Hepatocyte (in vitro differentiated cells): Measurements from ENCODE around the gene MPP3.

Experiments
- EZH2 ChIP-seq: fragments of 200-600 bp; sonication (generic); IDR thresholded peaks from 2 replicates; pipeline ENCODE4 v1.6.1; 2016; ENCODE audit warnings: antibody characterized with exemption, mild to moderate bottlenecking, borderline replicate concordance
- TF ChIP-seq, protein P1 (sequence below): fragments of 200-600 bp; sonication (generic); IDR thresholded peaks from 2 replicates; pipeline ENCODE4 v1.5.1; 2016; ENCODE audit warnings: antibody characterized with exemption, mild to moderate bottlenecking; ENCODE audit not compliant: poor library complexity

DNA sequence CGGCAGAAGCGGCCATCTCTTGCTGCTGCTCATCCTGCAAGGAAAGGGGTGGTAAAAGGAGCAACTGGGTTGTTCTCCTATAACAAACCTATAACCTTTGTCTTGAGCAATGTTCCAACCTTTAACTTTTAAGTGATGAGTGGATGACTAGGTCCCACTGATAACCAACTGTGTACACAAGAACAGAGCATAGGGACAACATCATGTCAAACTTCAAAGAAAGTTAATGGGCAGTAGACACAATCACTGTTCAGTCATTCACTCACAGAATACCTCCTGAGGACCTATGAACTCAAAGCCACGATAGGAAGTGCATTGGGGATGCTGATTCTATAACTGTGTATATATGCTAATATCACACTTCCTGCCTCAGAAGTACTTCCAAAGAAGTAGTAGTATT, 31.1 kb downstream of the MPP3 start:
- TF ChIP-seq, protein P1, sequence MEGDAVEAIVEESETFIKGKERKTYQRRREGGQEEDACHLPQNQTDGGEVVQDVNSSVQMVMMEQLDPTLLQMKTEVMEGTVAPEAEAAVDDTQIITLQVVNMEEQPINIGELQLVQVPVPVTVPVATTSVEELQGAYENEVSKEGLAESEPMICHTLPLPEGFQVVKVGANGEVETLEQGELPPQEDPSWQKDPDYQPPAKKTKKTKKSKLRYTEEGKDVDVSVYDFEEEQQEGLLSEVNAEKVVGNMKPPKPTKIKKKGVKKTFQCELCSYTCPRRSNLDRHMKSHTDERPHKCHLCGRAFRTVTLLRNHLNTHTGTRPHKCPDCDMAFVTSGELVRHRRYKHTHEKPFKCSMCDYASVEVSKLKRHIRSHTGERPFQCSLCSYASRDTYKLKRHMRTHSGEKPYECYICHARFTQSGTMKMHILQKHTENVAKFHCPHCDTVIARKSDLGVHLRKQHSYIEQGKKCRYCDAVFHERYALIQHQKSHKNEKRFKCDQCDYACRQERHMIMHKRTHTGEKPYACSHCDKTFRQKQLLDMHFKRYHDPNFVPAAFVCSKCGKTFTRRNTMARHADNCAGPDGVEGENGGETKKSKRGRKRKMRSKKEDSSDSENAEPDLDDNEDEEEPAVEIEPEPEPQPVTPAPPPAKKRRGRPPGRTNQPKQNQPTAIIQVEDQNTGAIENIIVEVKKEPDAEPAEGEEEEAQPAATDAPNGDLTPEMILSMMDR = no peak
- TF ChIP-seq EZH2 = no peak
